ENCODE measurements around the gene RNF10.
"Not testable (repeated sequence)": the region's sequence is repeated elsewhere in the genome, so short reads cannot be mapped to it uniquely, and the experiment has no call there.

RNF10 gene

GRCh38 chr12:120617193-120617592, 83.0 kb downstream of the RNF10 start:
- not testable (repeated sequence) for DNase-seq (ENCODE audit: low spot score)

GRCh38 chr12:120617767-120618166, 83.6 kb downstream of the RNF10 start:
- not testable (repeated sequence) for DNase-seq (ENCODE audit: low spot score)

- no peak for DNase-seq (ENCODE audit: low spot score)
Observed at GRCh38 chr12:120618954-120619615, 84.9 kb downstream of the RNF10 start.

- no peak for DNase-seq (ENCODE audit: low spot score)
Observed at GRCh38 chr12:120620624-120621023, 86.5 kb downstream of the RNF10 start.

- peak; percentile 5 for DNase-seq (ENCODE audit: low spot score)
Observed at GRCh38 chr12:120625557-120626419, 91.6 kb downstream of the RNF10 start.

Measured in SW480 (cell line).